ENCODE results near the gene STK24. TPM values are rescaled to one million over a fixed set of nuclear protein-coding genes. Genes with fewer than 3 reads are reported as not detected.

The STK24 gene
- total and polyA plus RNA-seq, 5 donors = 44.9 to 66.9 (median 62.2) TPM

- DNase-seq (no peak), ATAC-seq (no peak)
- intact Hi-C loops (cut with DNase I) = no loop called here
- WGBS = 51% methylated on average over 2 of the region's 2 CpGs
- no peaks in the 10 kb centered on the region for H3K9me3 ChIP-seq (ENCODE audit: control insufficient read depth, low read length)
- H3K27me3 ChIP-seq (ENCODE audit: control insufficient read depth, insufficient read depth) = no peaks in the 10 kb centered on the region
- no peak overlapping the region for H3K4me3 ChIP-seq (ENCODE audit: low read length)
- H3K4me1 ChIP-seq (ENCODE audit: control insufficient read depth, insufficient read depth, low read length) = no peaks in the 10 kb centered on the region
- H3K27ac ChIP-seq (ENCODE audit: low read length) = no peak overlapping the region
Observed at GRCh38 chr13:98581971-98582702, 5.2 kb upstream of the STK24 start.

- 87% methylated on average over 2 of the region's 2 CpGs for WGBS
- Histone ChIP-seq H3K9me3 (ENCODE audit: control insufficient read depth, low read length) (no peaks in the 10 kb centered on the region), H3K4me3 (ENCODE audit: low read length) (no peak overlapping the region), H3K27ac (ENCODE audit: low read length) (no peak overlapping the region), H3K4me1 (ENCODE audit: control insufficient read depth, insufficient read depth, low read length) (no peaks in the 10 kb centered on the region), H3K27me3 (ENCODE audit: control insufficient read depth, insufficient read depth) (no peaks in the 10 kb centered on the region)
- intact Hi-C loops (cut with DNase I) = no loop called here
- DNase-seq (no peak), ATAC-seq (no peak)
Observed at GRCh38 chr13:98581381-98581780, 4.5 kb upstream of the STK24 start.

- intact Hi-C loops (cut with DNase I) = no loop called here
- no peak for ATAC-seq
- 95% methylated on average over 2 of the region's 2 CpGs for WGBS
- no peaks in the 10 kb centered on the region for H3K27me3 ChIP-seq (ENCODE audit: control insufficient read depth, insufficient read depth)
- H3K9me3 ChIP-seq (ENCODE audit: control insufficient read depth, low read length) = no peaks in the 10 kb centered on the region
- H3K4me1 ChIP-seq (ENCODE audit: control insufficient read depth, insufficient read depth, low read length) = no peaks in the 10 kb centered on the region
- DNase-seq = no peak
- H3K4me3 ChIP-seq (ENCODE audit: low read length) = no peak overlapping the region
- H3K27ac ChIP-seq (ENCODE audit: low read length) = no peak overlapping the region
Observed at GRCh38 chr13:98580420-98580819, 3.5 kb upstream of the STK24 start.

GRCh38 chr13:98577836-98578285 is 954 bp upstream of the STK24 start:
- Histone ChIP-seq H3K9me3 (ENCODE audit: control insufficient read depth, low read length) (no peaks in the 10 kb centered on the region), H3K4me3 (ENCODE audit: low read length) (peak overlapping the region; percentile 77), H3K4me1 (ENCODE audit: control insufficient read depth, insufficient read depth, low read length) (peaks cover 2% of the 10 kb centered on the region), H3K27ac (ENCODE audit: low read length) (peak overlapping the region; percentile 99), H3K27me3 (ENCODE audit: control insufficient read depth, insufficient read depth) (no peaks in the 10 kb centered on the region)
- 46% methylated on average over 13 of the region's 13 CpGs for WGBS
- DNase-seq (no peak), ATAC-seq (peak; percentile 6 to 13)
- intact Hi-C loops (cut with DNase I) = loop anchor here (2.0 to 10.0 kb wide), 5 partner anchors 75 to 131 kb away; no protein-coding TSS in a partner anchor

- Histone ChIP-seq H3K27me3 (ENCODE audit: control insufficient read depth, insufficient read depth) (no peaks in the 10 kb centered on the region), H3K9me3 (ENCODE audit: control insufficient read depth, low read length) (no peaks in the 10 kb centered on the region), H3K27ac (ENCODE audit: low read length) (peak overlapping the region; percentile 82), H3K4me3 (ENCODE audit: low read length) (peak overlapping the region; percentile 77), H3K4me1 (ENCODE audit: control insufficient read depth, insufficient read depth, low read length) (peaks cover 8% of the 10 kb centered on the region)
- under 1% methylated on average over 98 of the region's 98 CpGs for WGBS
- intact Hi-C loops (cut with DNase I) = loop anchor here (5.0 to 10.0 kb wide), 4 partner anchors 92 to 129 kb away; no protein-coding TSS in a partner anchor
- ATAC-seq = peak; percentile 73 to 80
- DNase-seq = peak; percentile 54 to 81 (median 77)
Observed at GRCh38 chr13:98576200-98576945, 534 bp downstream of the STK24 start.

GRCh38 chr13:98575904-98576199 is 1.1 kb downstream of the STK24 start:
- no peak for DNase-seq
- ATAC-seq = no peak
- intact Hi-C loops (cut with DNase I) = loop anchor here (5.0 to 10.0 kb wide), 4 partner anchors 91 to 129 kb away; no protein-coding TSS in a partner anchor
- Histone ChIP-seq H3K4me3 (ENCODE audit: low read length) (peak overlapping the region; percentile 77), H3K4me1 (ENCODE audit: control insufficient read depth, insufficient read depth, low read length) (peaks cover 12% of the 10 kb centered on the region), H3K27me3 (ENCODE audit: control insufficient read depth, insufficient read depth) (no peaks in the 10 kb centered on the region), H3K9me3 (ENCODE audit: control insufficient read depth, low read length) (no peaks in the 10 kb centered on the region), H3K27ac (ENCODE audit: low read length) (peak overlapping the region; percentile 82)
- under 1% methylated on average over 15 of the region's 15 CpGs for WGBS

GRCh38 chr13:98575009-98575903 is 1.7 kb downstream of the STK24 start:
- DNase-seq (no peak), ATAC-seq (no peak)
- H3K4me1 ChIP-seq (ENCODE audit: control insufficient read depth, insufficient read depth, low read length) = peaks cover 13% of the 10 kb centered on the region
- WGBS = 26% methylated on average over 12 of the region's 12 CpGs
- intact Hi-C loops (cut with DNase I) = loop anchor here (5.0 to 10.0 kb wide), 4 partner anchors 90 to 128 kb away; no protein-coding TSS in a partner anchor
- peak overlapping the region; percentile 77 for H3K4me3 ChIP-seq (ENCODE audit: low read length)
- H3K9me3 ChIP-seq (ENCODE audit: control insufficient read depth, low read length) = no peaks in the 10 kb centered on the region
- peak overlapping the region; percentile 15 for H3K27ac ChIP-seq (ENCODE audit: low read length)
- no peaks in the 10 kb centered on the region for H3K27me3 ChIP-seq (ENCODE audit: control insufficient read depth, insufficient read depth)

- no peaks in the 10 kb centered on the region for H3K9me3 ChIP-seq (ENCODE audit: control insufficient read depth, low read length)
- no peaks in the 10 kb centered on the region for H3K27me3 ChIP-seq (ENCODE audit: control insufficient read depth, insufficient read depth)
- no peak overlapping the region for H3K4me3 ChIP-seq (ENCODE audit: low read length)
- WGBS = 49% methylated on average over 11 of the region's 11 CpGs
- peak in 1 of 2 donors; percentile 56 for ATAC-seq
- peak overlapping the region; percentile 3 for H3K27ac ChIP-seq (ENCODE audit: low read length)
- no peak for DNase-seq
- peaks cover 15% of the 10 kb centered on the region for H3K4me1 ChIP-seq (ENCODE audit: control insufficient read depth, insufficient read depth, low read length)
- intact Hi-C loops (cut with DNase I) = loop anchor here (5.0 to 10.0 kb wide), 4 partner anchors 70 to 117 kb away; no protein-coding TSS in a partner anchor
Observed at GRCh38 chr13:98571955-98572662, 4.8 kb downstream of the STK24 start.

GRCh38 chr13:98570929-98571372 is 6.0 kb downstream of the STK24 start:
- DNase-seq (no peak), ATAC-seq (peak; percentile 46 to 55)
- Histone ChIP-seq H3K27me3 (ENCODE audit: control insufficient read depth, insufficient read depth) (no peaks in the 10 kb centered on the region), H3K4me3 (ENCODE audit: low read length) (peak overlapping the region; percentile 46), H3K9me3 (ENCODE audit: control insufficient read depth, low read length) (no peaks in the 10 kb centered on the region), H3K27ac (ENCODE audit: low read length) (peak overlapping the region; percentile 61), H3K4me1 (ENCODE audit: control insufficient read depth, insufficient read depth, low read length) (peaks cover 26% of the 10 kb centered on the region)
- 51% methylated on average over 10 of the region's 10 CpGs for WGBS
- intact Hi-C loops (cut with DNase I) = loop anchor here (5.0 to 10.0 kb wide), 4 partner anchors 69 to 116 kb away; no protein-coding TSS in a partner anchor
